HG03060 (cell line): ENCODE results near the gene CLDN20.
"Not testable (repeated sequence)": the region's sequence is repeated elsewhere in the genome, so short reads cannot be mapped to it uniquely, and the experiment has no call there.

ENCODE experiments used
- ATAC-seq: cut with Tn5 transposase; IDR thresholded peaks from one replicate; pipeline ENCODE4 v1.9.1; 2021; ENCODE audit warnings: low read depth, moderate number of reproducible peaks; ENCODE audit not compliant: unreplicated experiment

Gene CLDN20, protein sequence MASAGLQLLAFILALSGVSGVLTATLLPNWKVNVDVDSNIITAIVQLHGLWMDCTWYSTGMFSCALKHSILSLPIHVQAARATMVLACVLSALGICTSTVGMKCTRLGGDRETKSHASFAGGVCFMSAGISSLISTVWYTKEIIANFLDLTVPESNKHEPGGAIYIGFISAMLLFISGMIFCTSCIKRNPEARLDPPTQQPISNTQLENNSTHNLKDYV

DNA sequence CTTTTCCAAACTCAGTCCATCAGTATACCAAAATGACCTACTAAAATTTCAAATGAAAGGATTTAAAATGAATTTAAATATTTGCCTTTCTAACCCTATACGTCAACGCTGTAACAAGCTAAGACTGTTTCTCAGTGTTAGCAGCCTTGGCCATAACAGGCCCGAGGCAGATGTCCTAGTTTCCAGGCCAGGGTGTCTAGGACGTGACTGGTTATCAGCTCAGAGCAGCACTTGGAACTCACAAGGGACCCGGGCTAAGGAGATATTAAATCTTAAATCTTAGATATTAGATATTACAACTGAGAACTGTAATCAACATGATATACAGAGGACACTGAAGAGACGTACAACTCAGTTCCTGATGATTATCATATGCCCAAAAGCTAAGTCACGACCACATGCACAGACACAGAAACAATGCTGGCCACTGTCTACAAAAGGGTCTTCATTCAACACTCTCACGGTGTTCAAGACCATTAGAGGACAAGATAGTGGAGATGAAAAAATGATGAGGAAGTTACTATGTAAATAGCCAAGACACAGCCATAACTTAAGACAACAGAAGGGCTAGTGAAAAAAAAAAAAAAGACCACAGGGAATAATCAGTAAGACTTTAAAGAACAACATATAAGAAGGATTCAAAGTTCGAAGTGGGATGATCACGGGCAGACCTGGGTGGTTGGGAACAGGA lies at the start of gene CLDN20:
Gene CLDN20 (plus strand): TSS at position 641 of the 691 bp plus-strand sequence. CDS start 11,707 bp downstream, outside the sequence.
- no peak for ATAC-seq

DNA sequence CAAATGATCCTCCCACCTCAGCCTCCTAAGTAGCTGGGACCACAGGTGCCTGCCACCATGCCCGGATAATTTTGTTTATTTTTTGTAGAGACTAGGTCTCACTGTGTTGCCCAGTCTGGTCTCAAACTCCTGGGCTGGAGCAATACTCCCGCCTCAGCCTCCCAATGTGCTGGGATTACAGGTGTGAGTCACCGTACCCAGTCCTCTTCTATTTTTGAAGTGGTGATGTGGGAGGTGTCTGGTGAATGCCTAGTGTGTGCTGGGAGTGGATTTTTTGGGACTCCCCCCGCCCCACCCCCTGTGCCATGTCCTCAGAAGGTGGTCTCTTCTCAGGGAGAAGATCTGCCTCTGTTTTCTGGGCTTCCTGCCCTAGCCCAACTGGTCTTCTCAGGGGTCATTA lies 47.9 kb upstream of the CLDN20 start:
- ATAC-seq, result no peak

DNA sequence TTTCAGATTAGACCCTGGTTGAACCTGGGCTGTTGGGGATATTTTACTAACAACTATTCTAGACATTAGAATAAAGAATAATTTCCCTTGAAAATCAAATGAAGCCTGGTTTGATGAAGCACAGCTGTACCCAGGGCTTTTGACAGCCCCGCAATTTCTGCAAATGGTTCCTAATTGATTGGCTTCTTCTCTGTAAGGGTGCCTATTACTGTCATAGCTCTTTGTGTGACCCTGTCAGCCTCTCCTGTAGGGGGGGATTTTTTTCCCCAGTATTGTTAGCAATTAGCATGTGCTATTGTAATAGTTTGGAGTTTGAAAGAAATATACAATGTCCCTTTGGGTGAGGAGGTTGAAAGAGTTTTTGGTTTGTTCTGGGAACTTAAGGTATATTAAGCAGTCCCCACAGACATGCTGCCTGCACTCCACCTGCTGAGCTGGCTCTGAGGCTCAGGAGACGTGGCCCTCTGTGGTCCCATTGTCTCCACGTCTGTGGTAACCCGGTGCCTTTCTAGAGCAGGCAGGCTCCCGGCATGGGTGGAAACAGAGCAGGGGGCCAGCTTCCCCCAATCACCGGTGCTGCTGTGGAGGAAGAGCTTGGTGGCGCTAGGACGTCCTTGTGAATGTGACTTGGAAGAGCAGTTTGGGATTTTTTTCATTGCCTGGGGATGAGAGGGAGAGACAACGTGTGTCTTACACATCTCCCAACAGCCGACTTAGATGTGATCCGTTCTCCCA lies 47.3 kb upstream of the CLDN20 start:
- ATAC-seq, result no peak

DNA sequence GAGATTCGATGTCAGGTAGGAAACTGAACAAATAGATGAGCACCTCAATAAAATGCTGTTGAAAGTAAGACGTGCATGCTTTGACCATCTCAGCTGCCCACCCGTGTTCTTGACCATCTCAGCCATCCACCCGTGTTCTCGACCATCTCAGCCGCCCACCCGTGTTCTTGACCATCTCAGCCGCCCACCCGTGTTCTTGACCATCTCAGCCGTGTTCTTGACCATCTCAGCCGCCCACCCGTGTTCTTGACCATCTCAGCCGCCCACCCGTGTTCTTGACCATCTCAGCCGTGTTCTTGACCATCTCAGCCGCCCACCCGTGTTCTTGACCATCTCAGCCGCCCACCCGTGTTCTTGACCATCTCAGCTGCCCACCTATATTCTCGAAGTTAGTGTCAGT lies 45.1 kb upstream of the CLDN20 start:
- not testable (repeated sequence) for ATAC-seq

DNA sequence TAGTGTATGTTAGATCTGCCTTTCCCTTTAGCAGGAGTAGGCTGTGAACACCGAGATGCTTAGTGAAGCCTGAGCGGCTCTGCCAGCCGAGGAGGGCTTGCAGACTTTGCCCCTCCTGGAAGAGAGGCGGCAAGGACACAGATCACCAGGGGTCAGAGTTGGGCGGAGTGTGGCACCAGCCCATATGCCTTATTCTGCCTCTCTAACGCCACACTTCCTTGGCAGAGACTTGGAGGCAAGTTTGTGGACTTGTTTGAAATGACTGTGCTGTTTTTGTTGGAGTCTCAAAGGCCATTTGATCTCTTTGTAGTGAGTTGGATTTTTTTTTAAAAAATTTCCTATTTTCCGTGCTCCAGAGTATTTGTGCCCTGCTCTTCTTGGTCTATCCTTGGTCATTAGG lies 44.5 kb upstream of the CLDN20 start:
- no peak for ATAC-seq

DNA sequence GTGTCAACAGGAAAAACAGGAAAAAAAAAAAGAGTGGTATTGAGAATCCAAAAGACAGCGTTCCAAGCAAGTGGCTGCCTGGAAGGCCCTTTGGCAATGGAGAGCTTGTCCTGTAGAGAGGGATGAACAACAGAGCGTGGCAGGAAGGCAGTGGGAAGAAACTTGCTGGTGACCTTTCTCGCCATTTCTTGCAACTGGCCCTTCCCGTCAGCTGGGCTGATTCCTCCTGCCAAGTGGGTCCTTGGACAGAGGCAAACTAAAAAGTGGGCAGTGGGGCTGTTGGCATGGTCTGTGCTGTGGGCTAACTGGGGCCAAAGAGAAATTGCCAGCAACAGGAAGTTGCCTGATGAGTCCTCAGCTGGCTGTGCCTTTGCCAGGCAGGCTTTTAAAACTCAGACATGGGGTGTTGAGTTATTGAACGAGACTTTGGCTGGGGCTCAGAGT lies 43.9 kb upstream of the CLDN20 start:
- ATAC-seq, result no peak

DNA sequence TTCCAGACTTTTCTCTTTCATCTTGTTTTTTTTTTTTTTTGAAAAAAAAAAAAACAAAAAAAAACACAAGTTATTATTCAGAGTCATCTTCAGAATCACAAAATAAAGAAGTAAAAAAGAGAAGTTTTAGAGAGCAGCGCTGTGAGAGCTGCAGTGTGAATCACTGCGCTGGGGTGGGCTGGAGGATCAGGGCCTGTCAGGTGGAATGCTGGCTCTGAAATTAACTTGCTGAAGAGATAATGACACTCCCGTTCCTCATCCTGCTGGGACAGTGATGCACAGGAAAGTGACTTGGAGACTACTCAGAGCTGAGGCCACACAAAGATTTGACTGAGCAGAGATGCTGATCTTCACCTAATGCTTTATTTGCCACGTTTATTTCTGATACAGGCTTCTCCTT lies 42.7 kb upstream of the CLDN20 start:
- ATAC-seq, result no peak

DNA sequence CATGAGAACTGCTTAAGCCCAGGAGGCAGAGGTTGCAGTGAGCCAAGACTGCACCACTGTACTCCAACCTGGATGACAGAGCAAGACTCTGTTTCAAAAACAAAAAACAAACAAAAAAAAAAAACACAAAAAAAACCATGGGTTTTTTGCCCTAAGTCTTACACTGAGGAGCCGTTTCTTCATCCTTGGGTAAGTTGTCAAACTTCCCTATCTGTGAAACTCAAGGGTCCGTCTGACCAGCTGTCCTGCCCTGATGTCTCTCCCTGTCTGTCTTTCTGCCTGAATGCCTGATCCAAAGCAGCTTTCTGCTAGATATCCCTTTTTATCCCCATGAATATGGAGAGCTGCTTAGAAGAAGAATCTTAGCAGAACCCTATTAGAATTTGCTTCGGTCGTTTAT lies 41.3 kb upstream of the CLDN20 start:
- no peak for ATAC-seq

DNA sequence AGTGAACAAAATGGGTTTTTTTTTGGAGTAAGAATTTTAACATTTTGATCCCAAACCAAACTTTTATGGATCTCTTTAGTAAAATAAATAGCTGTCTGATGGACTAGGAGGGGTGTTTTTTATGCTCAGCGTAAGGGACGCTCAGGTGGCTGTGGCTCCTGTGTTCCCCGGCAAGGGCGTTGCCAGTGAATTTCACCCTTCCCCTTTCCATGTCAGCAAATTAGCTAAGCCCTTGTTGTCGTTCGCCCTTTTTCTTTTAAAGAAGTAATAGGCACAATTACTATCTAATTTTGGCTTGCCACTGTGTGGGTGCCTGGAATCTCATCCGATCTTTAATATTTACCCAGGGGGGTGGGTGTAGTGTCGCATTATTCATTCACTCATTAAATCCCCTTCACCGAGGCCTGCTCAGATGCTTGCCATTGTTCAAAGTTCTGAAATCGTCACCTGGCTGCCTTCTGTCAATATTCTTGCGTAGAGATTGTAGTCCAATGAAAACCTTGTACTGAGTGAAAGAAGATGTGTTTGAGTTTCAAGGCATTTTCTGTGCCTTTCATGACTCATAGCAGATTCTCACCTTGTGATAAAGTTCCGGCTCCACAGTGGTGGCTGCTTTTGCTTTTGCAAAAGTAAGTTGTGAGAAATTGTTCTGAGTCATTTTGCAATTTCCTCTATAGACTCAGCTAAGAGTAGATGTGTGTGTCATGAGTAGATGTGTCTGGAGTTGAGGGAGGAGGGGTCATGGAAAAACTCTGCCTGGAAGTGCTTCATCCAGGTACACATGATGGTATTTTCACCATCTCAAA lies 40.0 kb upstream of the CLDN20 start:
- peak; percentile 99 for ATAC-seq

DNA sequence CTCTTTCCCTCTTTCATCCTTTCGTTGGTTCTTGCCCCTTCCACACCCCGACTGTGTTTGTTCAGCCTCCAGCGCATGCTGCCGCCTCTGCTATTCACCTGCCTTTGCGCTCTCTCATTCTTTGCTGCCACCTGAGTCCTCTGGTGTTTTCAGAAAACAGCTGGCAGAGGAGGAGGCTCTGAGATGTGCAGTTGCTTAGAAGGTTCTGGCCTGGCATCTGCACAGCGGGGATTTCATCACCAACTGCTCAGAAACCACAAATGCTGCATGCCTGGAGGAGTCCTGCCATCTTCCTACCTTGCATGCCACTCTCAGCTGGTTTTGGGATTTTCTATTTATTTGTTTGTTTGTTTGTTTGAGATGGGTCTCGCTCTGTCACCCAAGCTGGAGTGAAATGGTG lies 39.2 kb upstream of the CLDN20 start:
- no peak for ATAC-seq

DNA sequence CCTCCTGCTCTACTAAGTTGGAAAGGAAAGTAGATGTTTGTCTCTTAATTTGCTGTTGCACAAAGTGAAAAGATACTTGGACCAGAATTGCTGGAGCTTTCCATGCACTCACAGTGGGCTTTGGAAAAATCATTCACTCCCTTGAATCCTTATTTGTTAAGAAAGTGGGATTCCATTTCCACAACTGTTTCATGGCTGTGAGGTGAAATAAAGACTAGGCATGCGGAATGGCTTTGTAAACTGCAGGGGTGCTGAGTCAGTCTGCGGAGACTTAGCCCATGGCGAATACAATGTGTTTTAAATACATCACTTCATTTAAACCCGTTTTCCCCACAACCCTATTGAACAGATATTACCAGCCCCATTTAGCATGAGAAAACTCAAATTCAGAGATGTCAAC lies 36.8 kb upstream of the CLDN20 start:
- ATAC-seq, result no peak

DNA sequence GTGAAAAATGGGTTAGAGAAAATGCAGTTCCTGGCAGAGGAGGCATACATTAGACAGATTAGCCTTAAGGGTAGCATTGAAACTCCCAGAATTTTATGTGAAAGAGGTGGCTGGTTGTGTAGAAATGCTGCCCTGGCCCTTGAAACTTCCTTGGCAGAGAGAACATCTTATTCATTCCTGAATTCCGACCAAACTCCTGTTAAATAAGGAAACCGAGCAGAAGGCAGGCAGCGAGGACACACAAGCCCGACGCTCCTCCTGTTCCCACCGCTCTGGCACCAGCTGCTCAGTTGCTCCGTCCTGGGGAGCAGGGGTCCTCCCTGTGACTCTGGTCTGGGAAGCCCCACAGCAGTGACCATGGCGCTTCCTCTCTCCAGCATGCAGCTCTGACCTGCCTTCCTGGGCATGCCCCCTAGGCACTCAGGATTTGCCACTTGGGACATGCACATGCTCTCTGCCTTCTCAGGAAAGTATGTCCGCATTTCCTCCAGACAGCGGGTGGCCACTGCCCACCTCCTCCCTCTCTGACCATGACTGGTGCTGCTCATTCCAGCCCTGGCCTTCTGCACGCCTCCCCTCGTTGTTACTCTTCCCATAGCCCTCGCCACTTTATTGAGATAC lies 35.2 kb upstream of the CLDN20 start:
- ATAC-seq, result no peak

DNA sequence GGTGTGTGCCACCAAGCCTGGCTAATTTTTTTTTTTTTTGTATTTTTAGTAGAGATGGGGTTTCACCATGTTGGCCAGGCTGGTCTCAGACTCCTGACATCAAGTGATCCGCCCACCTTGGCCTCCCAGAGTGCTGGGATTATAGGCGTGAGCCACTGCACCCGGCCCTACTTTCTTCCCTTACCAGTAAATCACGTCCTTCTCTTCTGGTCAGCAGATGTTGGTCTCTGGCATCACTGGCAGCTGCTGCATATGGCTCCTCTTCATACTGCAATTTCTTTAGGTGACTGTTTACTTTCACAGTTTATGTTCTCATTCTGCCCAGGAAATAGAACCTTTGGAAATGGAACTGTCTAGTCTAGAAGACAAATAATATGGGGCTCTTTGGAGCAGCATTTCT lies 32.8 kb upstream of the CLDN20 start:
- not testable (repeated sequence) for ATAC-seq

DNA sequence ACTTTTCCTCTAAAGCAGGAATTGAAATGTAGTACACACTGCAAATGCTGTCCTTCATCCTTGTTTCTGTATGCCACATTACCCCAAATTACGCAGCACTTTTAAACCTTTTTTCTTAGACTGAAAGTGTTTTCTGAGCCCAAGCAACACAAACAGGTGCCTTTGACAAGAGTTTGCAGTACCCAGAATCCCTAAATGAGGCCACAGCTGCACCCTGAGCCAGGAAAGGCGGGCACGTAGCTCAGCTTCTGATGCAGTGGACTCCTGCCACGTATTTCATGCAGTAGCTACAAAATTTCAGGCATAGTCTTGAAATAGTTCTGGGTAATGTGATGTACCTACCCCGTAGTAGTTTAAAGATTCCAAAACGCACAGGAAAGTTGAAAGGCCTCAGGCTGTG lies 31.0 kb upstream of the CLDN20 start:
- ATAC-seq, result no peak

DNA sequence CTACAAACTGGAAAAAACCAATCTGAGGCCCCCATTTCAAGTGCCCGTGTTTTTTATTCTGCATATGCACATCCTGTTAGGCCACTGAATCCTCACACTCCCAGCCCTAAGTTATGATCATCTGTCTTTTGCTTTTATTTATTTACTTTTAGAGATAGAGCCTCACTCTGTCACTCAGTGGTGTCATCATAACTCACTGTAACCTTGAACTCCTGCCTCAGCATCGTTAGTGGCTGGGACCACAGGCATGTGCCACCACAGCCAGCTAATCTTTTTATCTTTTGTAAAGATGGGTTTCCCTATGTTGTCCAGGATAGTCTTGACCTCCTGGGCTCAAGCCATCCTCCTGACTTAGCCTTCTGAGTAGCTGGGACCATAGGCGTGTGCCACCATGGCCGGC lies 29.6 kb upstream of the CLDN20 start:
- ATAC-seq, result no peak

DNA sequence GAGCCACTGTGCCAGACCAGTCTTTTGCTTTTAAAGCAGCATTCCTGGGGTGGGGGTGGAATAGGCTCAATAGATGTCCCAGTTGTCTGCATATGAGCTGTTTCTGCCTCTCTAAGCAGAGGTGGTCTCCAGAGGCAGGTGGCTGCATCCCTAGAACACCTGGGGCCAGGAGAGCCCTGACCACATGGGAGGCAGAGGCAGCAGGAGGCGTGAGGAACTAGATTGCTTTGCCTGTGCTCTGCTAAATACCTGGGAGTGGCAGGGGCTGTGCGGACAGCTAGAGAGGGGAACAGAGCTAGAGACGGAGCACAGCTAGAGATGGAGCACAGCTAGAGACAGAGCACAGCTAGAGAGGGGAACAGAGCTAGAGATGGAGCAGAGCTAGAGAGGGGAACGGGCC lies 29.1 kb upstream of the CLDN20 start:
- no peak for ATAC-seq

DNA sequence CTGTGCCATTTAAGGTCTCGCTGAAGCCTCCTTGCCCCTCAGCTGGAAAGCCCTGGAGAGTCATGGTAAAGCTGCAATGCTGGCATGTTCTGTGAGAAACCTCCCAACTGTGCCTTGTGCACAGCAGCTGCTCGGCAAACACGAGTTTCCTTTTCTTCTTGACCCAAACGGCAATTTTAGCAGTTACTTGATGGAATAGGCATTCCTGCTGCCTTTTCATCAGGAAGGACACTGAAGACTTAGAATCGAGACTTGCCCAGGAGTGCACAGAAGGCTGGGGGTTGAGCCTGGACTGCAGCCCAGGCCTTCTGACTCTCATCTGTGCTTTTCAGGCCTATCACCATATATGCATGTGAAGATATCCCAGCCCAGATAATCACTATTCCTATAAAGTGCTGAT lies 28.7 kb upstream of the CLDN20 start:
- no peak for ATAC-seq

DNA sequence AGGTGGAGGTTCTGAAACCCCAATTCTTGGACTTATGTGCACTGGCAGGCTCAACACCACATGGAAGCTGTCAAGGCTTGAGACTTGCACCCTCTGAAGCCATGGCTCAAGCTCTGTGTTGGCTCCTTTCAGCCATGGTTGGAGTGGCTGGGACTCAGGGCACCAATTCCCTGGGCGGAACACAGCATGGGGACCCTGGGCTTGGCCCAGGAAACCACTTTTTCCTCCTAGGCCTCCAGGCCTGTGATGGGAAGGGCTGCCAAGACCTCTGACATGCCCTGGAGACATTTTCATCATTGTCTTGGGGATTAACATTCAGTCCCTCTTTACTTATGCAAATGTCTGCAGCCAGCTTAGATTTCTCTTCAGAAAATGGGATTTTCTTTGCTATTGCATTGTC lies 26.2 kb upstream of the CLDN20 start:
- no peak for ATAC-seq

DNA sequence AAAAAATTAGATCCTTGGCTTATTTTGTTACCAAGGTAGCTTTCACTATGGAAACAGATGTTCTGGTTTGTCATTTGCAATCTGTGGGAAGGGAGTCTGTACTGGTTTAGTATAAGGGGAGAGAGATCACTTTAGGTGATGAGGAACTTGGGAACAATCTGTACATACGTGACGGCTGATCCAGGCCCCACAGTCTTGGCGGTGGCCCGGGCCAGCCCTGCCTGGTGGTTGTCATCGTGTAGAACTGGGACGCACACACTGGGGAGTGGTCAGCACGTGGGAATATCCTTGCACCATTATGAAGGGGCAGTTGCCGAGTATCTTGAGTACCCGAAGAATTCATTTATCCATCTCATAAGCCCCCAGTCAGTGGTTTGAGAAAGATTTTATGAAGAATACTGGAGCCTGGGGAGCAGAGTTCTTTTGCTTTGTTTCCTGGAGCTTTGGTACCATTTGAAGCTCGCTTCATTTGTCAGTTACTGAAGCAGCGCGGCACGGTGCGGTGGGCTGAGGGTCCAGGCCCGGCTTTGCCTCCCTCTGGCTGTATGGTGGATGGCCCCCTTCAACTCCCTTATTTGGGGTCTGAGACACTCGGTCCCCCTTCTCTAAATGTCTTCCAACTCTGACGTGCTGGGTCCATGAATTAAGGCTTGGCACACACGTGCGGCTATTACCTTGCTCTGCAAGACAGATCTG lies 22.8 kb upstream of the CLDN20 start:
- ATAC-seq, result no peak

DNA sequence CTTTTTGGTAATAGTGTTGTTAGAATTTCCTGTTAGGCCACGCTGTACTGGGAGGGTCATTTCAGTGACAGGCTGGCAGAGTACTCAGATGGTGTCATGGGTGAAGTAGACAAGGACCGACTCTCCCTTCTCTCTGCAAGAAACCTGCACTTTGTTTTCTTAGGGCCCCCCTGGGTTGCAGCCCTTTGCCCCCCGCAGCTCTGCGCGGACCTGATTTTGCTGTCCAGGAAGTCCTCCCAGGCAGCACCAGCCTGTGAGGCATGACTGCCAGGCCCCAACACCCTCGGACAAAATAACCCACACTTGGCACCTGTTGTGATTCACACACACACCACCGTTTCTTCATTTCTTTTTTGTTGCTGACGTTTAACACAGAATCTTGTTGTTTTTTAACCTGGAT lies 21.8 kb upstream of the CLDN20 start:
- ATAC-seq, result no peak
